Endothelial cell of umbilical vein (primary cell): ENCODE results near the gene OR9Q1. TPM values are rescaled to one million over a fixed set of nuclear protein-coding genes. Genes with fewer than 3 reads are reported as not detected.

Experiments used
- BruUV-seq: library from RNA; stranded (reverse); fragments of 400-500 nt; replicated peaks from 2 replicates; lab custom pipeline; 2021; lab: Mats Ljungman, UMichigan
- CTCF ChIA-PET: fragments of 300-600, 350-600 bp; sonication (Branson Sonifier 250); formaldehyde crosslinking; loops from one replicate; lab custom pipeline; 2021; ENCODE audit warnings: antibody characterized with exemption, inconsistent platforms; lab: Charles Lee
- POLR2A ChIA-PET: fragments of 300-600, 350-600 bp; sonication (Branson Sonifier 250); formaldehyde crosslinking; loops from one replicate; lab custom pipeline; 2021; ENCODE audit warnings: antibody characterized with exemption, inconsistent platforms; lab: Charles Lee
- DNase-seq: peaks from one replicate; pipeline ENCODE4 v3.0.0-alpha.2; 2011; ENCODE audit warnings: low read depth, low spot score
- FAIRE-seq: peaks from 2 replicates; lab custom pipeline; 2011; peaks lifted over from hg19 to GRCh38; lab: Jason Lieb, UNC
- H2AFZ ChIP-seq: 2 replicates; pipeline ENCODE4 v1.6.0; 2012; ENCODE audit warnings: low read depth, low read length, control low read depth, inconsistent platforms
- H3K27ac ChIP-seq: 2 replicates; pipeline ENCODE4 v1.5.1; 2011; ENCODE audit warnings: low read depth, mild to moderate bottlenecking, control low read depth, low read length, moderate library complexity; ENCODE audit not compliant: insufficient read depth
- H3K27me3 ChIP-seq, 2 experiments: 2 replicates each; pipeline versions ENCODE4 v1.6.0 to v1.6.1; 2011; ENCODE audit warnings: low read length in 2 of 2, mixed read lengths in 1 of 2; ENCODE audit not compliant: control insufficient read depth in 2 of 2, insufficient read depth in 2 of 2
- H3K36me3 ChIP-seq, 2 experiments: 2 replicates in 1 of 2; 3 replicates in 1 of 2; pipeline ENCODE4 v1.5.1; 2011; ENCODE audit warnings: low read length in 2 of 2, mild to moderate bottlenecking in 1 of 2, moderate library complexity in 1 of 2; ENCODE audit not compliant: control insufficient read depth in 2 of 2, insufficient read depth in 2 of 2; ENCODE audit errors: extremely low read depth in 1 of 2
- H3K4me1 ChIP-seq: 3 replicates; pipeline ENCODE4 v1.5.1; 2011; ENCODE audit warnings: mild to moderate bottlenecking, low read length; ENCODE audit not compliant: control insufficient read depth, insufficient read depth; ENCODE audit errors: extremely low read depth
- H3K4me2 ChIP-seq: 2 replicates; pipeline ENCODE4 v1.6.1; 2011; ENCODE audit warnings: low read length, control low read depth, mixed read lengths; ENCODE audit not compliant: insufficient read depth
- H3K4me3 ChIP-seq, 3 experiments: fragments of 200-600 bp in 1 of 3; sonication (generic), shearing (Covaris generic) in 1 of 3; replicated peaks in 1 of 3; 2 replicates each; pipeline ENCODE4 v1.5.1; 2011 to 2016; ENCODE audit warnings: control low read depth in 3 of 3, low read length in 3 of 3, mild to moderate bottlenecking in 2 of 3, inconsistent platforms in 1 of 3, low read depth in 1 of 3, moderate library complexity in 1 of 3; ENCODE audit not compliant: insufficient read depth in 1 of 3
- H3K79me2 ChIP-seq: 2 replicates; pipeline ENCODE4 v1.6.0; 2012; ENCODE audit warnings: low read length, inconsistent platforms; ENCODE audit not compliant: control insufficient read depth, insufficient read depth
- H3K9ac ChIP-seq: replicated peaks from 2 replicates; pipeline ENCODE3; 2011; ENCODE audit warnings: low read length, control low read depth; ENCODE audit not compliant: insufficient read depth; ENCODE audit errors: extremely low read depth
- H3K9me1 ChIP-seq: replicated peaks from 3 replicates; pipeline ENCODE4 v1.6.0; 2011; ENCODE audit warnings: mild to moderate bottlenecking, low read length; ENCODE audit not compliant: control insufficient read depth, insufficient read depth; ENCODE audit errors: extremely low read depth
- H3K9me3 ChIP-seq: replicated peaks from 2 replicates; pipeline ENCODE4 v1.5.1; 2012; ENCODE audit warnings: low read length, inconsistent platforms; ENCODE audit not compliant: control insufficient read depth, insufficient read depth
- H4K20me1 ChIP-seq: replicated peaks from 2 replicates; pipeline ENCODE3; 2011; ENCODE audit warnings: mild to moderate bottlenecking, low read length; ENCODE audit not compliant: control insufficient read depth, insufficient read depth; ENCODE audit errors: extremely low read depth
- CTCF ChIP-seq, 2 donors: IDR thresholded peaks; 1 replicate in 1 of 2; 2 replicates in 1 of 2; pipeline ENCODE4 v1.5.1; 2011; ENCODE audit warnings: low read length in 2 of 2, mild to moderate bottlenecking in 2 of 2, moderate library complexity in 2 of 2, control low read depth in 1 of 2, inconsistent platforms in 1 of 2, low read depth in 1 of 2; ENCODE audit not compliant: insufficient read depth in 1 of 2; ENCODE audit errors: extremely low read depth in 1 of 2
- EZH2 ChIP-seq: IDR thresholded peaks from 2 replicates; pipeline ENCODE4 v1.6.1; 2012; ENCODE audit warnings: borderline replicate concordance, low read depth, mild to moderate bottlenecking, moderate library complexity, low read length, inconsistent platforms; ENCODE audit not compliant: severe bottlenecking
- FOS ChIP-seq: IDR thresholded peaks from 2 replicates; pipeline ENCODE4 v1.6.1; 2011; ENCODE audit warnings: mild to moderate bottlenecking, low read length, moderate library complexity, borderline replicate concordance; ENCODE audit not compliant: insufficient read depth
- GATA2 ChIP-seq: IDR thresholded peaks from 2 replicates; pipeline ENCODE4 v1.7.0; 2011; ENCODE audit warnings: low read depth, mild to moderate bottlenecking, moderate library complexity, mixed read lengths, low read length; ENCODE audit not compliant: insufficient read length, insufficient read depth
- JUN ChIP-seq: IDR thresholded peaks from 2 replicates; pipeline ENCODE4 v1.6.1; 2011; ENCODE audit warnings: borderline replicate concordance, low read depth; ENCODE audit not compliant: insufficient read length, insufficient read depth
- MAX ChIP-seq: IDR thresholded peaks from 2 replicates; pipeline ENCODE4 v1.6.1; 2011; ENCODE audit not compliant: insufficient read depth, insufficient read length
- MYC ChIP-seq: IDR thresholded peaks from one replicate; pipeline ENCODE4 v1.6.1; 2011; ENCODE audit warnings: mild to moderate bottlenecking, low read depth, low read length
- POLR2A ChIP-seq: IDR thresholded peaks from 2 replicates; pipeline ENCODE4 v1.6.1; 2012; ENCODE audit warnings: low read depth, mild to moderate bottlenecking, control low read depth, low read length
- POLR2AphosphoS5 ChIP-seq: IDR thresholded peaks from 2 replicates; pipeline ENCODE4 v1.6.1; 2012; ENCODE audit warnings: low read depth, mild to moderate bottlenecking, control low read depth, low read length, moderate library complexity; ENCODE audit not compliant: insufficient read depth
- dilution Hi-C: fragments of 300-500 bp; cut with MboI; formaldehyde crosslinking; loops from one replicate; pipeline ENCODE4 v1.15.0; 2019; ENCODE audit warnings: low sequenced_read_pairs; ENCODE audit not compliant: extremely low pct_ligation_motif_present
- intact Hi-C: fragments of 100-400 bp; cut with micrococcal nuclease; formaldehyde crosslinking; loops from one replicate; pipeline ENCODE4 v1.10.0; 2022
- polyA plus RNA-seq, 4 experiments: library from polyadenylated mRNA; depleted of rRNA in 3 of 4; stranded (reverse) in 3 of 4; unstranded in 1 of 4; fragments of >200 nt; gene quantifications; 2 replicates each; pipeline versions ENCODE4 v1.2.1 to v1.2.3, GENCODE V29; 2011 to 2012; ENCODE audit warnings: missing spikeins in 1 of 4
- total RNA-seq: library from RNA; stranded (reverse); gene quantifications from 2 replicates; pipeline ENCODE4 v1.2.3, GENCODE V29; 2021

OR9Q1 gene
- total and polyA plus RNA-seq, 2 donors (not counting 3 experiments of a cell fraction or from before 2014, with no cell fraction given): not detected

- Histone ChIP-seq H3K4me3 (no peak overlapping the region), H3K9ac (no peak overlapping the region), H3K36me3 (no peaks in the 10 kb centered on the region), H3K9me3 (no peaks in the 10 kb centered on the region), H3K4me2 (no peak overlapping the region), H2AFZ (no peak overlapping the region), H3K27ac (no peak overlapping the region), H3K27me3 (no peaks in the 10 kb centered on the region), H3K9me1 (no peaks in the 10 kb centered on the region), H3K79me2 (no peaks in the 10 kb centered on the region), H3K4me1 (no peaks in the 10 kb centered on the region), H4K20me1 (no peaks in the 10 kb centered on the region)
- BruUV-seq: no TSS peak
- ChIA-PET CTCF (no interaction called here), POLR2A (no interaction called here)
- intact Hi-C loops (no loop called here), dilution Hi-C loops (no loop called here)
- FAIRE-seq (no peak), DNase-seq (no peak)
- TF ChIP-seq CTCF (IDR thresholded peaks at IDR 0.05; ENCODE audit: extremely low read depth in 1 of 2, insufficient read depth in 1 of 2, low read depth in 1 of 2, low read length in 2 of 2) (no peak), MAX (no peak), JUN (no peak), POLR2AphosphoS5 (no peak), FOS (no peak), MYC (no peak), POLR2A (no peak), GATA2 (no peak), EZH2 (no peak)
Measured at GRCh38 chr11:58193391-58193790, 169.7 kb downstream of the OR9Q1 start.
